Osteocyte (in vitro differentiated cells): Measurements from ENCODE around the gene NCOA3. TPM values are rescaled to one million over a fixed set of nuclear protein-coding genes. Genes with fewer than 3 reads are reported as not detected.

ENCODE experiments used
- DNase-seq: peaks from one replicate; pipeline ENCODE4 v3.0.0; 2021; ENCODE audit warnings: mixed read lengths; ENCODE audit not compliant: unreplicated experiment; ENCODE audit errors: extremely low spot score
- H3K27ac Mint-ChIP-seq: one replicate; pipeline ENCODE4 v1.8.0; 2021; ENCODE audit warnings: mild to moderate bottlenecking, mixed read lengths; ENCODE audit not compliant: unreplicated experiment
- H3K27me3 Mint-ChIP-seq: one replicate; pipeline ENCODE4 v1.8.0; 2021; ENCODE audit warnings: mixed read lengths; ENCODE audit not compliant: unreplicated experiment
- H3K36me3 Mint-ChIP-seq: one replicate; pipeline ENCODE4 v1.8.0; 2021; ENCODE audit warnings: mixed read lengths; ENCODE audit not compliant: unreplicated experiment
- H3K4me1 Mint-ChIP-seq: one replicate; pipeline ENCODE4 v1.8.0; 2021; ENCODE audit warnings: mixed read lengths; ENCODE audit not compliant: unreplicated experiment
- H3K4me3 Mint-ChIP-seq: one replicate; pipeline ENCODE4 v1.8.0; 2021; ENCODE audit warnings: mild to moderate bottlenecking, moderate library complexity, mixed read lengths; ENCODE audit not compliant: unreplicated experiment
- H3K9me3 Mint-ChIP-seq: one replicate; pipeline ENCODE4 v1.8.0; 2021; ENCODE audit warnings: mixed read lengths; ENCODE audit not compliant: unreplicated experiment
- total RNA-seq: library from RNA; stranded (reverse); gene quantifications from 2 replicates; pipeline ENCODE4 v1.2.1, GENCODE V29; 2021
- TF ChIP-seq, protein P1 (sequence below): fragments of 200-600 bp; sonication (generic); IDR thresholded peaks from 2 replicates; pipeline ENCODE4 v1.5.0; 2021; ENCODE audit warnings: antibody characterized with exemption, mild to moderate bottlenecking, moderate library complexity

NCOA3 gene
- total RNA-seq, 1 donor from 2014 or later, result 75.9 TPM

DNA sequence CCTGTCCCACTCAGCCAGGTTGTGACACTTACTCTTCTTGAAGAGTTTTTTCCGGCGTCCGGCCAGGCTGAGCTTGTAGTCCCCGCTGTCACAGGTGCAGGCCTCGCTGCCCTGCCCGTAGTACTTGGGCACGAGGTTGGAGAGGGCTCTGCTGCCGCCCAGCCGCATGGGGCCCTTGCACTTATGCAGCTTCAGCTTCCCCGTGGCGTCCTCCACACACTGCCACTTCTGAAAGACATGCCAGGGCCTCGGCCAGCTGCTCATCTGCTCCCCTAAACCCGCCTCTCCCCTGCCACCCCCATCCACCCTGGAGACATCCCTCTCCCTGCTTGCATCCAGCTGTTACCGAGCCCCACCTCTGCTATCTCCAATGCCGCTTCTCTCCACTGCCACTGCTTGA, 170.5 kb downstream of the NCOA3 start:
- H3K4me3 Mint-ChIP-seq, result no peak overlapping the region

GRCh38 chr20:47672886-47673670, 171.4 kb downstream of the NCOA3 start:
- no peak for DNase-seq
- TF ChIP-seq, protein P1, sequence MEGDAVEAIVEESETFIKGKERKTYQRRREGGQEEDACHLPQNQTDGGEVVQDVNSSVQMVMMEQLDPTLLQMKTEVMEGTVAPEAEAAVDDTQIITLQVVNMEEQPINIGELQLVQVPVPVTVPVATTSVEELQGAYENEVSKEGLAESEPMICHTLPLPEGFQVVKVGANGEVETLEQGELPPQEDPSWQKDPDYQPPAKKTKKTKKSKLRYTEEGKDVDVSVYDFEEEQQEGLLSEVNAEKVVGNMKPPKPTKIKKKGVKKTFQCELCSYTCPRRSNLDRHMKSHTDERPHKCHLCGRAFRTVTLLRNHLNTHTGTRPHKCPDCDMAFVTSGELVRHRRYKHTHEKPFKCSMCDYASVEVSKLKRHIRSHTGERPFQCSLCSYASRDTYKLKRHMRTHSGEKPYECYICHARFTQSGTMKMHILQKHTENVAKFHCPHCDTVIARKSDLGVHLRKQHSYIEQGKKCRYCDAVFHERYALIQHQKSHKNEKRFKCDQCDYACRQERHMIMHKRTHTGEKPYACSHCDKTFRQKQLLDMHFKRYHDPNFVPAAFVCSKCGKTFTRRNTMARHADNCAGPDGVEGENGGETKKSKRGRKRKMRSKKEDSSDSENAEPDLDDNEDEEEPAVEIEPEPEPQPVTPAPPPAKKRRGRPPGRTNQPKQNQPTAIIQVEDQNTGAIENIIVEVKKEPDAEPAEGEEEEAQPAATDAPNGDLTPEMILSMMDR, result no peak
- Mint-ChIP-seq H3K27ac (no peak overlapping the region), H3K9me3 (no peaks in the 10 kb centered on the region), H3K27me3 (no peaks in the 10 kb centered on the region), H3K36me3 (peaks cover 4% of the 10 kb centered on the region), H3K4me3 (no peak overlapping the region), H3K4me1 (no peaks in the 10 kb centered on the region)

More for the DNA sequence above, 170.5 kb downstream of the NCOA3 start:
- no peak for DNase-seq
- no peaks in the 10 kb centered on the region for H3K4me1 Mint-ChIP-seq
- H3K36me3 Mint-ChIP-seq, result peaks cover 4% of the 10 kb centered on the region
- H3K27ac Mint-ChIP-seq, result no peak overlapping the region
- no peaks in the 10 kb centered on the region for H3K9me3 Mint-ChIP-seq
- no peaks in the 10 kb centered on the region for H3K27me3 Mint-ChIP-seq
- TF ChIP-seq, protein P1, result no peak

DNA sequence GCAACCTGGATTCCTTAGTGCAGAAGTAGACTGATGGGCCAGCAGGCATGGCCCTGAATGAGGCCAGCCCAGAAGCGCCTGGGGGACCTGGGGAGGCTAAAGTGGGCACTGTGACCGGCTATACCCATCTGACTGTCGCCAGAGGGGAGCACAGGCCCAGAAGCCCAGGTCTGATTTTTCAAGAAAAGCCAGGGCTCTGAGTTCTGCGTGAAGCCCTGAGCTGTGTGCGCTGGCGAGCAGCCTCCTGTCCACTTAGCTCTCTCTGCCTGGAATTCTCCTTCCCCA, 171.9 kb downstream of the NCOA3 start:
- H3K27ac Mint-ChIP-seq, result no peak overlapping the region
- no peak overlapping the region for H3K4me3 Mint-ChIP-seq
- H3K9me3 Mint-ChIP-seq, result no peaks in the 10 kb centered on the region
- DNase-seq, result no peak
- H3K27me3 Mint-ChIP-seq, result no peaks in the 10 kb centered on the region
- H3K36me3 Mint-ChIP-seq, result peaks cover 4% of the 10 kb centered on the region
- TF ChIP-seq, protein P1, result no peak
- H3K4me1 Mint-ChIP-seq, result no peaks in the 10 kb centered on the region

- TF ChIP-seq, protein P1, result no peak
- Mint-ChIP-seq H3K27me3 (no peaks in the 10 kb centered on the region), H3K4me3 (no peak overlapping the region)
Measured at GRCh38 chr20:47674145-47674544, 172.5 kb downstream of the NCOA3 start.

DNA sequence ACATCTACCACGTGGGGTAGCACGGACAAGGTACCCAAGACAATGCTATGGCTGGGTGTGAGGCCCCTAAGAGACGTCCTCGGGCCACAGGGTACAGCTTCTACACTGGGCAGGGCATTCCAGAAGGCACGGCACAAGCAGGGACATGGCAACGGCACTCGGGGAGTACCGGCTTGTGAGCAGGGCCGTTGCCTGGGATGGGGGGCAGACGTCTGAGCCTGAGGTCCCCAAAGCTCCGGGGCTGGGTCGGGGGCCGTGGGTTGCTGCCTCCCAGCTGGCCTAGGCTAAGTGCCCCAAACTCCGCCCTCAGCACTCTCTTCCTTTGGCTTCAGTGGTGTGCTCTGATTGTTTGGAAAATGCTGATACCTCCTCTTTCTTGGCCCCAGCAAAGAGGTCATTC, 173.0 kb downstream of the NCOA3 start:
- no peaks in the 10 kb centered on the region for H3K36me3 Mint-ChIP-seq
- no peaks in the 10 kb centered on the region for H3K27me3 Mint-ChIP-seq
- no peak overlapping the region for H3K4me3 Mint-ChIP-seq
- H3K27ac Mint-ChIP-seq, result no peak overlapping the region
- TF ChIP-seq, protein P1, result no peak
- H3K4me1 Mint-ChIP-seq, result no peaks in the 10 kb centered on the region
- DNase-seq, result no peak
- H3K9me3 Mint-ChIP-seq, result no peaks in the 10 kb centered on the region

More at GRCh38 chr20:47674145-47674544, 172.5 kb downstream of the NCOA3 start:
- H3K9me3 Mint-ChIP-seq, result no peaks in the 10 kb centered on the region
- H3K27ac Mint-ChIP-seq, result no peak overlapping the region
- H3K36me3 Mint-ChIP-seq, result no peaks in the 10 kb centered on the region
- no peak for DNase-seq
- no peaks in the 10 kb centered on the region for H3K4me1 Mint-ChIP-seq
